Stimulated activated CD8-positive, alpha-beta memory T cell treated with anti-CD3 and anti-CD28 coated beads, Interleukin-7, amount 100 ng/mL, for 24 hours (primary cell): Measurements from ENCODE around the gene KLHL5.

ENCODE experiments used
- DNase-seq: peaks from one replicate; pipeline ENCODE4 v3.0.0-alpha.2; 2020; ENCODE audit warnings: low read depth

The KLHL5 gene

GRCh38 chr4:39043861-39044363 lies 18.1 kb upstream of the KLHL5 start:
- no peak for DNase-seq

DNA sequence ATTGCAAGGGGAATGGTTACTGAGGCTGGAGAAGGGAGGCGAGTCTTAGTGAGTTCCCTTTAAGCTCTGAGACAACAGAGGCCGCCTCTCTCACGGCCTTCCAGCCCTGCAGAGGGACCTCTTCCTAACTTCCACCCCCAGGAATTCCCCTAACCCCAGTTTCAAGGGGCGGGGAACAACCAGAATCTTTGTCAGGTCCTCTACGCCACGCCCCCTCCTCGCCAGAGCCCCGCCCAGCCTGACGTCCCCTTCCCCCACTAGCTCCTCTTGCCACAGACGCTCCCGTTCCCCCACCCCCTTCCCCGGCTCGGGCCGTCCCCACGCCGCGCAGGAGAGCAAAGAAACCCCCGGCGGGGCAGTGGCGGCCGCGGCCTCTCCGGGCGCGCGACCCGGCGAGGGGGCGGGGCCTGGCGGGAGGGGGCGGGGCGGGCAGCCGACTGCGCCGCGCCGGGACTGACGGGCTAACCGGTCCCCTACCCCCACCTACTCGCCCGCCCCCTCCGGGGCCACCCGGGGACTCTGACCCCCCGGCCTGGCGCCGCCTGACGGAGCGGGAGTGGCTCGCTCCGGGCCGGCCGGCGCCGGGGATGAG lies 17.6 kb upstream of the KLHL5 start:
- DNase-seq, result peak; percentile 92

DNA sequence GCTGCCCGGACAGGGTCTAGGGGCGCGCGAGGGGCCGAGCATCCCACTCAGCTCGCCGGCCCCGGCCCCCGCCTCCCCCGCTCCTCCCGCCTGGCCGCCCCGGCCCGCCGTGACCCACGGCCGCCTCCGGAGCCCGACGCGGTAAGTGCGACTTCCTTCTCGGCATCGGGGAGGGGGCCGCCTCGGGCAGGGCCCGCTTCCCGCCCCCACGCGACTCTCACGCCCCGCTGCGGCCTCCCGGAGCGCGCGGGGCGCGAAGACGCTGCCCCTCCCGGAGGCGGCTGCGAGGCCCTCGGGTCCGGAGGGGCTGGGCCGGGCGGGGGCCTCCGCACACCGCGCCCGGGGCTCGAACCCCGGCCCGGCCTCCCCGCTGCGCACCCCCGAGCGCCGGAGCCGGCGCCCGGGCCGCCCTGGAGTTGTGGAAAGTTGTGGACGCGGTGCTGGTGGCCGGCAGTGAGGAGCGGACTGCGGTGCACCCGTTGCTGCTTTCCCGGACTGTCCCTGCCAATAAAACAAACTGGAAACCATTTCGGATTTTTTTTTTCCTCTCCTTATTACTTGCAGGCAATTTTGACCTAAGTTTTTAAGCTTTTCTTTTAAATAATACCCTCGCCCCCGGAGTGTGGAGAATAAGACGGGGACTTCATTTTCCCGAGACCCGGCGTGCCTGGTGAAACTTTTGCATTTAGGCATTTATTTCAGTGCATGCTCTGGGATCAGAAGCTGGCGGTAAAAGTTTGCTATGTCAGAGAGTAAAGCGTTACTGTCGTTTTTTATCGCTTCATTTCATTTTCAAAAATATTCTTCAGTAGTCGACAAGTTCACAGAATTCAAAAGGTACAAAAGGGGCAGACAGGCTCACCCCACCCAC lies 16.8 kb upstream of the KLHL5 start:
- DNase-seq, result no peak

- no peak for DNase-seq
Measured at GRCh38 chr4:39045827-39046221, 16.2 kb upstream of the KLHL5 start.

GRCh38 chr4:39046249-39046648 lies 15.8 kb upstream of the KLHL5 start:
- no peak for DNase-seq

GRCh38 chr4:39047681-39048080 lies 14.4 kb upstream of the KLHL5 start:
- no peak for DNase-seq

- DNase-seq, result no peak
Measured at GRCh38 chr4:39048311-39048710, 13.7 kb upstream of the KLHL5 start.

DNA sequence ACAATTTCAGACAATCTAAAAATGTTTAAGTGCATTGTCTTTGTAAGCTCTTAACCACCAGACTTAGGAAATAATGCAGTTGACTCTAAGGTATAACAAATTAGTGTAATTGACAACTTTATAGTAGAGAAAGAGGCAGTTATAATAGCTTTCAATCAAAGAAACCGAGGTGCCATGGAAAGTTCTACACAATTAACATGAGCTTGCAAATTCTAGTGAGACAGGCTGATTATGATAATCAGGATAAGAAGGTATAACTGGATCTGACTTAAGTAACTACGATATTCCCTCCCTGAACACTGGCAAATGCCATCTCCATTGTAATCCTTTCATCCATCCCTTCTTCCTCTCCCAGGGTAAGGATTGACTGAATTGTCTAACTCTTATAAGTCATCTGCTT lies 11.4 kb upstream of the KLHL5 start:
- DNase-seq, result no peak

GRCh38 chr4:39051492-39051891 lies 10.5 kb upstream of the KLHL5 start:
- no peak for DNase-seq

GRCh38 chr4:39053983-39054382 lies 8.0 kb upstream of the KLHL5 start:
- no peak for DNase-seq

GRCh38 chr4:39054497-39054896 lies 7.5 kb upstream of the KLHL5 start:
- DNase-seq, result no peak

DNA sequence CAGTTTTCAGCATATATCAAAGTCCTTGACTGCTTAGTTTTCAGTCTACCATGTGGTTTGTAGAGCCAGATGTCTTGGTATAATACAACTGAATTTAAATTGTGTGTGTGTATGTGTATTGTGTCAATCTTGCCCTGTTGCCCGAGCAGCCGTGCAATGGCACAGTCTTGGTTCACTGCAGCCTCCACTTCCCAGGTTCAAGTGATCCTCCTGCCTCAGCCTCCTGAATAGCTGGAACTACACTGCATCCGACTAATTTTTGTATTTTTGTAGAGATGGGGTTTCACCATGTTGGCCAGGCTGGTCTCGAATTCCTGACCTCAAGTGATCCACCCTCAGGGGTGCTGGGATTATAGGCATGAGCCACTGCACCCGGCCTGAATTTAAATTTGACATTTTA lies 6.0 kb upstream of the KLHL5 start:
- DNase-seq, result no peak

GRCh38 chr4:39061457-39061856 lies 575 bp upstream of the KLHL5 start:
- DNase-seq, result no peak

GRCh38 chr4:39062770-39063097 lies 702 bp downstream of the KLHL5 start:
- DNase-seq, result no peak

DNA sequence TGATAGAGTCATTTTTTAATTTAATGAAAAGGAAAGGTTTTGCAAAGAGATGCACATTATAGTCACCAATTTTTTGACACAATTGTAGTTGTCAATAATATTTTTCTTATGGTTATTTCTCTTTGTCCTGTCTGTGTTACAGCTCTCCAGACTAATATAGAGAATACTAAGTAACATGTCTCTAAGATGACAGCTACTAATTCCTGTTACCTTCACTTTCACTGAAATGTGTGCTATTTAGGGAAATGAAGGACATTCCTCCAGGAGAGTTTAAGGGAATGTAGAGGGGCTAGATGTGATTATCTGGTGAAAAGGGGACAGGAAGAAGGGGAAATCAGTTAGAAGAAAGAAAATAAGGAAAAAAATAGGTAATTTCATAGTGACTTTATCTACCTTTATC lies 1.4 kb downstream of the KLHL5 start:
- DNase-seq, result no peak

GRCh38 chr4:39066371-39066770 lies 4.3 kb downstream of the KLHL5 start:
- no peak for DNase-seq

DNA sequence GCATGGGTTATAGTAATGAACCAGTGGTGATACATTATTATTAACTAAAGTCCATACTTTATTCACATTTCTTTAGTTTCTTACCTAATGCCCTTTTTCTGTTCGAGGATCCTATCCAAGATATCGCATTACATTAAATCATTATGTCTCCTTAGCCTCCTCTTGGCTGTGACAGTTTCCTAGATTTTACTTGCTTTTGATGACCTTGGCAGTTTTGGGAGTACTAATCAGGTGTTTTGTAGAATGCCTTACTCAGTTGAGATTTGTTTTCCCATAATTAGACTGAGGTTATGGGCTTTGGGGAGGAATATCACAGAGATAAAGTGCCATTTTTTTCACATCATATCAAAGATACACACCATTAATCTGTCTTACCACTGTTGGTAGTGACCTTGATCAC lies 5.0 kb downstream of the KLHL5 start:
- DNase-seq, result no peak

- no peak for DNase-seq
Measured at GRCh38 chr4:39067451-39067850, 5.4 kb downstream of the KLHL5 start.

DNA sequence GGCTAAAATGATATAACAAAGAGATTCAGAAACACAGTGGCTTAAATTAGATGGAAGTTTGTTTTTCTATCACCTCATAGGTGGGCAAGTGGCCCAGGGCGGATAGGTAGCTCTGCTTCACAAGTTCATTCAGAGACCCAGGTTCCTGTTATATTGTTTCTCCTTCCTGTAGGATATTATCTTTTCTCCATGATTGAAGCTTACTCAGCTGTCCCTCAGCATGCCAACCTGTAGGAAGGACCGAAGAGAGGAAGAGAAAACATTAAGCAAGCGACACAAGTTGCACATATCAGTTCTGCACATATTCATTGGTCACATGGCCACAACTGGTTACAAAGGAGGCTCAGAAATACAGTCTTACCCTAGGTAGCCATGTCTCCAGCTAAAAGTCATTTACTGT lies 6.9 kb downstream of the KLHL5 start:
- DNase-seq, result no peak

GRCh38 chr4:39078829-39079228 lies 16.8 kb downstream of the KLHL5 start:
- no peak for DNase-seq

DNA sequence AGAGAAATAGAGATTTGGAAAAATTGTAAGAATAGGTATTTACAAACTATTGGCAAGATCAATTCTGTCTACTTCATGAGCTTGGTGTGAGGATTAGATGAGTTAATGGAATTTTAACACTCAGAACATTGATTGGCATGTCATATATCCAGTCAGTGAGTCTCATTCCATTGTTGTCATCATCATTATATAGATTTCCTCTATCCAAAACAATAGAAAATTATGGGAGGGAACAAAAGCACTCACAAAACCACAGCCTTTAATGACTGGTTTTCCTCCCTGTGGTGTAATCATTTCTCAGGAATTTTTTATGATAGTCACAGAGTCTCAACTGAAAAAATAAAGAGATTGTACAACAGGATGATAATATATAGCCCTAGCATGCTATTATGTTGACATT lies 21.1 kb downstream of the KLHL5 start:
- no peak for DNase-seq

DNA sequence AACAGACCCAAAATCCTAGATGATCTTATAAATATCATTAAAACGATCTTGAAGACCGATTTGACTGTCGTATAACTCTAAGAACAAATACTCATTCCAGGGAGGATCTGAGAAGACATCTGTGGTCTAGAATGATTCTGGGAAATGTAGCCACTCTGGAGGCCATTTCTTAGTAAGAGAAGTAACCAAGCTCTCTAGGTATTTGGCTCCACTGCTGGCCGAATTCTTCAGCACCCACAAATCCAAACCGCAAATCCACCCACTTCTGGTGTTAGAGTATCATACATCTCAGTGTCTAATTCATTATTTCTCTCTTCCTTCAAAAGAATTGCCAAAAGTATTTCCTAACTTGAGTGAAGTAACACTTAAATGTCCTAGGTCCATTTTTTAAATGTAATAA lies 23.9 kb downstream of the KLHL5 start:
- DNase-seq, result no peak

DNA sequence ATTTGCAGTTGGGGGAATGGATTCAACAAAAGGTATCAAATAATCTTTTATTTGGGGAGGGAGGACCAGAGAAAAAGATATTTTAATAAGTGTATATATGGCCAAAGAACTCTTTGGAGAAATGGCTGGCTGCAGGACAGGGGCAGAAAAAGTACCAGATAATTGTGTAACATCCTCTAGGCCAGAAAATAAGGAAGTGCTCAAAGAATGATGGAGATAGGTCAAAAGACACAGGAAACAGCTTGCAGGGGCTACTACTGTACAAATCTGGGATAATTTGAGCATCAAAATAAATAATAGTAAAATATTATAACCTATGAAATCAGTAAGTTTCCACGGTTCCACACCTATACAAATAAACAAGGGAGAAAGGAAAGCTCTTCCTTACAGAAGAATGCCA lies 34.8 kb downstream of the KLHL5 start:
- no peak for DNase-seq

- no peak for DNase-seq
Measured at GRCh38 chr4:39097290-39097689, 35.3 kb downstream of the KLHL5 start.
